Astrocyte (in vitro differentiated cells and primary cell): ENCODE data around the gene FAM219A.

Experiments used
- EZH2 ChIP-seq: IDR thresholded peaks from 2 replicates; pipeline ENCODE4 v1.6.1; 2012; ENCODE audit warnings: mild to moderate bottlenecking, low read length, inconsistent platforms; ENCODE audit not compliant: insufficient read depth
- TF ChIP-seq, protein P1 (sequence below): IDR thresholded peaks from 2 replicates; pipeline ENCODE4 v1.5.1; 2011; ENCODE audit warnings: low read depth, mild to moderate bottlenecking, inconsistent platforms, low read length, moderate library complexity; ENCODE audit not compliant: insufficient read depth

DNA sequence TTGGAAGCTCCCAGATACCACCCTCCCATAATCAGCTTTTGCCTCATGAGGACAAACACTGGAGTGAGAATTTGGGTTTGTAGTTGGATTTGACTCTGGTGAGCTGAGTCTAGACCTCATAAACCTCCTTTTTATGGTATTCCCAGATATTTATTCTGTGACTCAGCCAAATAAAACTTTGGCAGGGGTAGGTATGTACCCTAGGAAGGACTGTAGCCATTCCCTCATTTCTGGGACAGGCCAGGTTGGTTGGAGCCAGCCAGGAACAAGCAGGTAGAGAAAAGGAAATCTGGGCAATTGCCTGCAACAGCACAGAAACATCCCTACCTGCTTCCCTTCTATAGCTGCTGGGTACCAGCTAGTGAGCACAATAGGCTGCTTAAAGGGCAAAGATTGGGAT, 45.0 kb upstream of the FAM219A start:
- TF ChIP-seq, protein P1, sequence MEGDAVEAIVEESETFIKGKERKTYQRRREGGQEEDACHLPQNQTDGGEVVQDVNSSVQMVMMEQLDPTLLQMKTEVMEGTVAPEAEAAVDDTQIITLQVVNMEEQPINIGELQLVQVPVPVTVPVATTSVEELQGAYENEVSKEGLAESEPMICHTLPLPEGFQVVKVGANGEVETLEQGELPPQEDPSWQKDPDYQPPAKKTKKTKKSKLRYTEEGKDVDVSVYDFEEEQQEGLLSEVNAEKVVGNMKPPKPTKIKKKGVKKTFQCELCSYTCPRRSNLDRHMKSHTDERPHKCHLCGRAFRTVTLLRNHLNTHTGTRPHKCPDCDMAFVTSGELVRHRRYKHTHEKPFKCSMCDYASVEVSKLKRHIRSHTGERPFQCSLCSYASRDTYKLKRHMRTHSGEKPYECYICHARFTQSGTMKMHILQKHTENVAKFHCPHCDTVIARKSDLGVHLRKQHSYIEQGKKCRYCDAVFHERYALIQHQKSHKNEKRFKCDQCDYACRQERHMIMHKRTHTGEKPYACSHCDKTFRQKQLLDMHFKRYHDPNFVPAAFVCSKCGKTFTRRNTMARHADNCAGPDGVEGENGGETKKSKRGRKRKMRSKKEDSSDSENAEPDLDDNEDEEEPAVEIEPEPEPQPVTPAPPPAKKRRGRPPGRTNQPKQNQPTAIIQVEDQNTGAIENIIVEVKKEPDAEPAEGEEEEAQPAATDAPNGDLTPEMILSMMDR = no peak
- no peak for TF ChIP-seq EZH2
